CD4-positive, alpha-beta memory T cell (primary cell): ENCODE data around the gene POLL. TPM values are rescaled to one million over a fixed set of nuclear protein-coding genes. Genes with fewer than 3 reads are reported as not detected.

ENCODE experiments used
- CTCF ChIA-PET: fragments of 350-600 bp; sonication (Branson Sonifier 250); formaldehyde crosslinking; loops from one replicate; lab custom pipeline; 2021; ENCODE audit warnings: inconsistent platforms; ENCODE audit not compliant: partially characterized antibody; lab: Charles Lee
- POLR2A ChIA-PET: fragments of 350-600 bp; sonication (Branson Sonifier 250); formaldehyde crosslinking; loops from one replicate; lab custom pipeline; 2021; ENCODE audit not compliant: partially characterized antibody; lab: Charles Lee
- DNase-seq, 5 donors: peaks; one replicate each; pipeline versions ENCODE4 v3.0.0 to v3.0.0-alpha.2; 2020 to 2022; ENCODE audit warnings: mixed read lengths in 1 of 5
- H3K27ac ChIP-seq: one replicate; pipeline ENCODE4 v1.7.0; 2013; ENCODE audit warnings: low read depth, low read length
- H3K27me3 ChIP-seq: 2 replicates; pipeline ENCODE4 v1.7.0; 2013; ENCODE audit warnings: mild to moderate bottlenecking, low read length, moderate library complexity; ENCODE audit not compliant: insufficient read depth
- H3K36me3 ChIP-seq: 2 replicates; pipeline ENCODE4 v1.7.0; 2013; ENCODE audit warnings: mild to moderate bottlenecking, low read length, moderate library complexity; ENCODE audit not compliant: insufficient read depth
- H3K4me1 ChIP-seq: 2 replicates; pipeline ENCODE4 v1.7.0; 2013; ENCODE audit warnings: mild to moderate bottlenecking, low read length, moderate library complexity; ENCODE audit not compliant: insufficient read depth
- H3K4me3 ChIP-seq, 2 donors: one replicate each; pipeline ENCODE4 v1.7.0; 2013; ENCODE audit warnings: low read length in 2 of 2, mild to moderate bottlenecking in 1 of 2
- H3K9me3 ChIP-seq, 2 donors: one replicate each; pipeline ENCODE4 v1.7.0; 2013; ENCODE audit warnings: low read length in 2 of 2, control low read depth in 1 of 2; ENCODE audit not compliant: control insufficient read depth in 1 of 2
- H3K27ac Mint-ChIP-seq, 7 donors: one replicate each; pipeline ENCODE4 v1.8.0; 2020 to 2021; ENCODE audit warnings: mixed read lengths in 7 of 7, mild to moderate bottlenecking in 6 of 7, inconsistent platforms in 3 of 7, moderate library complexity in 3 of 7
- H3K27me3 Mint-ChIP-seq, 2 donors: one replicate each; pipeline ENCODE4 v1.8.0; 2020 to 2021; ENCODE audit warnings: mixed read lengths in 2 of 2
- H3K36me3 Mint-ChIP-seq, 2 donors: one replicate each; pipeline ENCODE4 v1.8.0; 2020 to 2021; ENCODE audit warnings: mixed read lengths in 2 of 2, inconsistent platforms in 1 of 2, mild to moderate bottlenecking in 1 of 2
- H3K4me1 Mint-ChIP-seq, 4 donors: one replicate each; pipeline ENCODE4 v1.8.0; 2020 to 2021; ENCODE audit warnings: mixed read lengths in 4 of 4, mild to moderate bottlenecking in 1 of 4
- H3K4me3 Mint-ChIP-seq, 8 donors: one replicate each; pipeline ENCODE4 v1.8.0; 2020 to 2021; ENCODE audit warnings: mixed read lengths in 8 of 8, mild to moderate bottlenecking in 7 of 8, moderate library complexity in 6 of 8, inconsistent platforms in 3 of 8
- H3K9me3 Mint-ChIP-seq, 8 donors: one replicate each; pipeline ENCODE4 v1.8.0; 2020 to 2021; ENCODE audit warnings: mixed read lengths in 8 of 8, mild to moderate bottlenecking in 5 of 8, inconsistent platforms in 3 of 8, moderate library complexity in 1 of 8
- intact Hi-C: fragments of 100-400 bp; cut with micrococcal nuclease; formaldehyde crosslinking; loops from one replicate; pipeline ENCODE4 v1.15.1; 2023
- polyA plus RNA-seq, 2 donors: library from polyadenylated mRNA; unstranded; fragments of 300-500 nt; fragmentation: Illumina TruSeq; gene quantifications; one replicate each; pipeline ENCODE4 v1.2.3, GENCODE V29; 2021
- total RNA-seq, 2 experiments: library from RNA; stranded (reverse); gene quantifications; one replicate each; pipeline ENCODE4 v1.2.3, GENCODE V29; 2021

POLL gene
- total and polyA plus RNA-seq, 4 experiments from 2014 or later, result 9.2 to 59.3 (median 35.0) TPM

DNA sequence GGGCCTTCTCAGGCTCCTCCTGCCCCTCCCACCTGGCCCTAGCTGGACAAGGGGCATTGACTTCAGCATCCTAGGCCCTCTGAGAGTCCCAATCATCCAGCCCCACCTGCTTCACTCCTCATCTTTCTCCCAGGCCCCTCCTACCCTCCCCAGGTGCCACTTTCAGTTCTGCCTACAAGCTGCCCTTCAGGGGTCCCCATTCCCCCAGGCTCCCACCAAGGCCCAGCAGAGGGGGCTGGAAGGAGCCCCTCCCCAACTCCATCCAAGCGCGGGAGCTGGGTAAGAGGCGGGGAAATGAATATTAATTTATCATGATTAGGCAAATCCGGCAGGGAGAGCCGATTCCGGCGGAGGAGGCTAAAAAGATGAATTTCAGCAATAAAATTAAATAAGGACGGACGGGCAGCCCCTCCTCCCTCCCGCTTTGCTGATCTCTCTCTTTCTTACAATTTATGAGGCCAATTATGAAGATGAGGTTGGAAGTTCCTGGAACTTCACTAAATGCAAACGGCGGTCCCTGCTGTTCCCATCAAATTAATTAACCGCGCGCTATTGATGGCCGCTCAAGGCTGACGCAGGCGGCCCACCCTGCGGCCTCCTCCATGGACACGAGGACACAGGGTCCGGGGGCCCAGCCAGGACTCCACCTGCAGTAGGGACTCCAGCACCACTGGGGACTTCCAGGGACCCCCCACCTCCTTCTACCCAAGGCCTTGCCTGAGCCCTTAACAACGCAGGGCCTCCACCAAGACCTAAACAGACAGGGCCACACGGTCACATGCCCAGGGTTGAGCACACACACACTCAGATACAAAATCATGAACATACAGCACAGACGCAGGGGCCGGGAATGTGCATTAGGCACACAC lies 13.9 kb downstream of the POLL start:
- no peak for DNase-seq
- POLR2A ChIA-PET, result interaction anchor here (0.8 kb wide), 1 partner anchor 14 kb away, joined by 3 read pairs; no protein-coding TSS in a partner anchor
- Mint-ChIP-seq H3K27ac (no peak overlapping the region), H3K9me3 (peaks cover 0 to 3% (median 0%) of the 10 kb centered on the region in 8 donors), H3K36me3 (peaks cover 10 to 14% of the 10 kb centered on the region in 2 donors), H3K4me3 (no peak overlapping the region), H3K4me1 (peaks cover 2 to 10% (median 6%) of the 10 kb centered on the region in 4 donors), H3K27me3 (peaks cover 0 to 7% of the 10 kb centered on the region in 2 donors)
- H3K27me3 ChIP-seq, result peaks cover 8% of the 10 kb centered on the region
- H3K27ac ChIP-seq, result no peak overlapping the region
- no peaks in the 10 kb centered on the region for H3K9me3 ChIP-seq
- CTCF ChIA-PET, result interaction anchor here (4.3 kb wide), 1 partner anchor 360 kb away, joined by 16 read pairs; no protein-coding TSS in a partner anchor
- peaks cover 14% of the 10 kb centered on the region for H3K4me1 ChIP-seq
- H3K4me3 ChIP-seq, result no peak overlapping the region
- H3K36me3 ChIP-seq, result peaks cover 2% of the 10 kb centered on the region
- intact Hi-C loops, result loop anchor here (5.0 kb wide), 1 partner anchor 272 kb away; no protein-coding TSS in a partner anchor

DNA sequence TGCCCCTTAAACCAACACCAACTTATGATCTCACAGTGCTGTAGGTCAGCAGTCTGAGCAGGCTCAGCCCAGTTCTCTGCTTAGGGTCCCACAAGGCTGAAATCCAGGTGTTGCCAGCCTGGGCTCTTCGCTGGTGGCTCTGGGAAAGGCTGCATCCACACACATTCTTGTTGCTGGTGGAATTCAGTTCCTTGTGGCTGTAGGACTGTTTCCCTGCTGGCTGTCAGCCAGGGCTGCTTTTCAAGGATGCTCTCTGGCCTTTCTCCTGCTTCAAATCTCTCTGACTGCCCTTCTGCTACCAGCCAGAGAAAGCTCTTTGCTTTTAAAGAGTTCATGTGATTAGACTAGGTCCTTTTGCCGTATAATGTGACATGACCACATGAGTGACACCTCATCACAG lies 15.3 kb downstream of the POLL start:
- Histone ChIP-seq H3K27me3 (peaks cover 13% of the 10 kb centered on the region), H3K4me3 (no peak overlapping the region), H3K36me3 (no peaks in the 10 kb centered on the region), H3K27ac (no peak overlapping the region), H3K9me3 (no peaks in the 10 kb centered on the region), H3K4me1 (peaks cover 14% of the 10 kb centered on the region)
- peaks cover 2 to 19% (median 6%) of the 10 kb centered on the region in 4 donors for H3K4me1 Mint-ChIP-seq
- H3K4me3 Mint-ChIP-seq, result no peak overlapping the region
- CTCF ChIA-PET, result interaction anchor here (4.4 kb wide), 1 partner anchor 359 kb away, joined by 52 read pairs; no protein-coding TSS in a partner anchor
- H3K9me3 Mint-ChIP-seq, result peaks cover 0 to 3% (median 0%) of the 10 kb centered on the region in 8 donors
- DNase-seq, result no peak
- POLR2A ChIA-PET, result no interaction called here
- H3K27ac Mint-ChIP-seq, result no peak overlapping the region
- intact Hi-C loops, result loop anchor here (5.0 kb wide), 1 partner anchor 270 kb away; no protein-coding TSS in a partner anchor
- peaks cover 3 to 5% of the 10 kb centered on the region in 2 donors for H3K36me3 Mint-ChIP-seq
- H3K27me3 Mint-ChIP-seq, result peaks cover 6 to 19% of the 10 kb centered on the region in 2 donors

DNA sequence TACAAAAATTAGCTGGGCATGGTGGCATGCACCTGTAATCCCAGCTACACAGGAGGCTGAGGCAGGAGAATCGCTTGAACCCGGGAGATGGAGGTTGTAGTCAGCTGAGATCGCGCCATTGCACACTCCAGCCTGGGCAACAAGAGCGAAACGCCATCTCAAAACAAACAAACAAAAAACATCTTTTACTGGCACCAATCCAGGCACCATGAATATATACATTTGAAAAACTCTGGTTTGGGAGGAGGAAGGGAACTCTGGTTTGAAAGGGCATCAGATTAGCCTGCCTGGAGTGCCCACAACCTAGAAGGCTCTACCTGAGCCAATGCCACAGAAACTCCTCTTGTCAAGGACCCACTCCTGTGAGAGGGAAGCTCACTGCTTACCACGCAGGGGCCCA lies 15.9 kb downstream of the POLL start:
- Histone ChIP-seq H3K4me3 (no peak overlapping the region), H3K27ac (no peak overlapping the region), H3K9me3 (no peaks in the 10 kb centered on the region), H3K36me3 (no peaks in the 10 kb centered on the region), H3K4me1 (peaks cover 15% of the 10 kb centered on the region), H3K27me3 (peaks cover 13% of the 10 kb centered on the region)
- H3K9me3 Mint-ChIP-seq, result peaks cover 0 to 3% (median 0%) of the 10 kb centered on the region in 8 donors
- no peak for DNase-seq
- H3K4me1 Mint-ChIP-seq, result peaks cover 2 to 24% (median 6%) of the 10 kb centered on the region in 4 donors
- POLR2A ChIA-PET, result no interaction called here
- H3K36me3 Mint-ChIP-seq, result peaks cover 3 to 4% of the 10 kb centered on the region in 2 donors
- intact Hi-C loops, result loop anchor here (5.0 kb wide), 1 partner anchor 270 kb away; no protein-coding TSS in a partner anchor
- H3K4me3 Mint-ChIP-seq, result no peak overlapping the region
- CTCF ChIA-PET, result interaction anchor here (1.4 to 4.4 kb wide), 7 partner anchors 9 to 361 kb away, joined by 4 to 52 read pairs (median 9); partner anchors contain the start of genes DPCD and POLL
- no peak overlapping the region for H3K27ac Mint-ChIP-seq
- peaks cover 10 to 25% of the 10 kb centered on the region in 2 donors for H3K27me3 Mint-ChIP-seq

DNA sequence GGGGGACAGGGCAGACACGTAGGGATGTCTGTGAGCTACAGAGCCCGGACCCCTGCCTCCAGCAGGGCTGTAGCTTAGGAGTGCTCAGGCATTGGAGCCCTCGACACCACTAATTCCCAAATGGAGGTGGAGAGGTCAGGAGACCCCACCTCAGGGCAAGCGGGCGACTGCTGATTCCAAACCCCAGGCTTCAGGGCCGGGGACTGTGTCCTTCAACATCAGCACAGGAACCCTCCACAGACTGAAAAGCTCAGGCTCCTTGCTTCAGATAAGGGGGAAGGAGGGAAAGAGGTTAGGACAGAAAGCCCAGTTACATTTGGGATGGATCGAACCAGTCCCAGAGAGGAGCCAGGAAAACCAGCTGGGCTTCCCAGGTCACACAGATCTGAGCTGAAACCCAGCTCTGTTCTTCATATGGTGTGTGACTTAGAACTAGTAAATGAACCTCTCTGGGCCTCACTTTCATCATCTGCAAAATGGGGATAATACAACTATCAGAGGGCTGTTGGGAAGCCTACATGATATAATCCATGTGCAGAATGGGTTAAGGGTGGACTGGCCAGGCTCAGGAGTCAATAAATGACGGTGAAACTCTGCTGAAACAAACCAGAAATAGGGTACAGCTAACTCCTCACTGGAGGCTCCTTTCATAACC lies 16.7 kb downstream of the POLL start:
- POLR2A ChIA-PET, result interaction anchor here (1.3 kb wide), 1 partner anchor 104 kb away, joined by 3 read pairs; no protein-coding TSS in a partner anchor

DNA sequence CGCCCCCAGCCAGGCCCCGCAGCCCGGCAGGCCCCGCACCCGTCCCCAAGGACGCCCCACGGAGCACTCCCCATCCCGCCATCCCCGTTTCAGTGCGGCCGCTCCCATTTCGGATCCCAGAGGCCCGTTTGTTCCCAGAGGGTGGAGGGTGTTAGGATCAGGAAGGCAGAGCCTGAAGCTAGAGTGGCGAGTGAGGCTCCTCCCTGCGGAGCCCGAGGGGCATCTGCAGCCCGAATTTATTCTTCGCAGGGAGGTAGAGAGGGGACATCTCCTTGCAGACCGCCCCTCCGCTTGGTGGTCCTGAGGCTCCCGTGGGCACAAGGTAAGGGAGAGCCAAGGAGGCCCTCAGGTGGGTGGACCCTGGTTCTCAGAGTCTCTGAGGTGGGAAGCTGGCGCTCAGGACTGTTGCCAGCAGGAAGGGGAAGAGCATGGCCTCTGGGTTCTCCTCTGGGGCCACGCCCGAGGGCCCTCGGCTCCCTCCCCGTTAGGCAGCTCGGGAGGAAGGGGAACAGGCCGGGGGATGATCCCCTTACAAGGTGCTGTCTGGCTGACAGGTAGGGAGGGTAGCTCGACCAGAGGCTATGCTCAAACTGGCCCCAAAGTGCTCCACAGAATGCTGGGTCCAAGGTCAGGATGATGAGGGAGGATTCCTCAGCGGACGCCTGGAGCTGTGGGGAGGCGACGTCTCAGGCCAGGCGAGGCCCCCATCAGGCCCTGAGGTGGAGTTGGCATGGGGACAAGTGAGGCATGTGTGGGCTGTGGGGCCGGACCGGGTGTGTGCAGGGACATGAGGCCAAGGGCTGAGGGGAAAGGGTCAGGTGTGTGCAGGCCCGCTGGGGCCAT lies 17.4 kb downstream of the POLL start:
- DNase-seq, result no peak
- POLR2A ChIA-PET, result interaction anchor here (1.0 to 1.3 kb wide), 2 partner anchors 104 to 124 kb away, joined by 3 read pairs; partner anchors contain the start of gene FBXW4
- intact Hi-C loops, result loop anchor here (1.0 to 5.0 kb wide), 5 partner anchors 18 to 409 kb away; partner anchors contain the start of genes DPCD and POLL

More for the DNA sequence above, 16.7 kb downstream of the POLL start:
- no peak for DNase-seq
- CTCF ChIA-PET, result interaction anchor here (0.9 to 4.4 kb wide), 20 partner anchors 10 to 410 kb away, joined by 3 to 52 read pairs (median 6); partner anchors contain the start of genes DPCD and POLL
- Mint-ChIP-seq H3K4me3 (peak overlapping the region in 3 of 8 donors; percentile 25 to 63 (median 36)), H3K36me3 (peaks cover 3 to 4% of the 10 kb centered on the region in 2 donors), H3K27me3 (peaks cover 14 to 30% of the 10 kb centered on the region in 2 donors), H3K9me3 (peaks cover 0 to 3% (median 0%) of the 10 kb centered on the region in 8 donors), H3K4me1 (peaks cover 5 to 28% (median 8%) of the 10 kb centered on the region in 4 donors), H3K27ac (no peak overlapping the region)
- H3K4me1 ChIP-seq, result peaks cover 21% of the 10 kb centered on the region
- no peak overlapping the region for H3K27ac ChIP-seq
- H3K9me3 ChIP-seq, result no peaks in the 10 kb centered on the region
- peaks cover 13% of the 10 kb centered on the region for H3K27me3 ChIP-seq
- intact Hi-C loops, result loop anchor here (5.0 kb wide), 1 partner anchor 269 kb away; no protein-coding TSS in a partner anchor
- no peak overlapping the region for H3K4me3 ChIP-seq
- no peaks in the 10 kb centered on the region for H3K36me3 ChIP-seq

More for the DNA sequence above, 17.4 kb downstream of the POLL start:
- Mint-ChIP-seq H3K9me3 (peaks cover 0 to 3% (median 0%) of the 10 kb centered on the region in 8 donors), H3K27me3 (peaks cover 19 to 36% of the 10 kb centered on the region in 2 donors), H3K36me3 (peaks cover 2 to 3% of the 10 kb centered on the region in 2 donors), H3K4me3 (peak overlapping the region in 4 of 8 donors; percentile 25 to 72 (median 50)), H3K27ac (no peak overlapping the region), H3K4me1 (peaks cover 6 to 28% (median 9%) of the 10 kb centered on the region in 4 donors)
- Histone ChIP-seq H3K4me3 (peak overlapping the region in 1 of 2 donors; percentile 68), H3K9me3 (no peaks in the 10 kb centered on the region), H3K4me1 (peaks cover 21% of the 10 kb centered on the region), H3K27ac (no peak overlapping the region), H3K36me3 (no peaks in the 10 kb centered on the region), H3K27me3 (peaks cover 13% of the 10 kb centered on the region)
- CTCF ChIA-PET, result interaction anchor here (0.7 to 4.4 kb wide), 24 partner anchors 9 to 409 kb away, joined by 3 to 52 read pairs (median 4); partner anchors contain the start of genes DPCD and POLL
